ENCODE measurements around the gene KPNA6. TPM values are rescaled to one million over a fixed set of nuclear protein-coding genes. Genes with fewer than 3 reads are reported as not detected.

Gene KPNA6
- total RNA-seq, 1 experiment from 2014 or later = 36.0 TPM

Other genes with a start within 250 kb of the KPNA6 start
- gene PTP4A2, start 169.7 kb upstream of the KPNA6 start, total RNA-seq (2014; rRNA removed; shearing (Covaris generic)) = 280 and 436 TPM in 2 replicates
- gene KHDRBS1, start 94.2 kb upstream of the KPNA6 start, total RNA-seq (2014; rRNA removed; shearing (Covaris generic)) = 167 and 200 TPM in 2 replicates
- 10.3 and 19.0 TPM in 2 replicates for gene TMEM39B, start 35.1 kb upstream of the KPNA6 start, total RNA-seq (2014; rRNA removed; shearing (Covaris generic))
- 52.9 and 72.8 TPM in 2 replicates for gene TXLNA, start 71.6 kb downstream of the KPNA6 start, total RNA-seq (2014; rRNA removed; shearing (Covaris generic))
- gene CCDC28B, start 92.5 kb downstream of the KPNA6 start, total RNA-seq (2014; rRNA removed; shearing (Covaris generic)) = 24.4 and 30.9 TPM in 2 replicates
- gene IQCC, start 97.6 kb downstream of the KPNA6 start, total RNA-seq (2014; rRNA removed; shearing (Covaris generic)) = 3.3 and 4.0 TPM in 2 replicates
- gene DCDC2B, start 101.0 kb downstream of the KPNA6 start, total RNA-seq (2014; rRNA removed; shearing (Covaris generic)) = not detected in 2 replicates
- gene TMEM234, start 114.3 kb downstream of the KPNA6 start, total RNA-seq (2014; rRNA removed; shearing (Covaris generic)) = 11.8 and 17.0 TPM in 2 replicates
- 451 and 486 TPM in 2 replicates for gene EIF3I, start 114.4 kb downstream of the KPNA6 start, total RNA-seq (2014; rRNA removed; shearing (Covaris generic))
- not detected in 2 replicates for gene FAM167B, start 139.2 kb downstream of the KPNA6 start, total RNA-seq (2014; rRNA removed; shearing (Covaris generic))
- gene LCK, start 143.2 kb downstream of the KPNA6 start, total RNA-seq (2014; rRNA removed; shearing (Covaris generic)) = not detected in 2 replicates
- 191 and 286 TPM in 2 replicates for gene HDAC1, start 184.0 kb downstream of the KPNA6 start, total RNA-seq (2014; rRNA removed; shearing (Covaris generic))
- gene MARCKSL1, start 228.2 kb downstream of the KPNA6 start, total RNA-seq (2014; rRNA removed; shearing (Covaris generic)) = 89.6 and 132 TPM in 2 replicates